Fibroblast of lung (primary cell): ENCODE results near the gene HMGA1. TPM values are rescaled to one million over a fixed set of nuclear protein-coding genes. Genes with fewer than 3 reads are reported as not detected.

Source experiments
- DNase-seq, 2 donors: peaks; one replicate each; pipeline versions ENCODE4 v3.0.0 to v3.0.0-alpha.2; 2010; ENCODE audit warnings: low read depth in 2 of 2
- H2AFZ ChIP-seq: 2 replicates; pipeline ENCODE4 v1.5.1; 2012; ENCODE audit warnings: low read length, control low read depth, inconsistent platforms
- H3K27ac ChIP-seq: 2 replicates; pipeline ENCODE4 v1.5.1; 2011; ENCODE audit warnings: low read length, control low read depth; ENCODE audit not compliant: insufficient read depth
- H3K27me3 ChIP-seq: 2 replicates; pipeline ENCODE4 v1.5.1; 2011; ENCODE audit warnings: mild to moderate bottlenecking, low read length; ENCODE audit not compliant: control insufficient read depth, insufficient read depth
- H3K36me3 ChIP-seq: 2 replicates; pipeline ENCODE4 v1.5.1; 2011; ENCODE audit warnings: low read length; ENCODE audit not compliant: control insufficient read depth, insufficient read depth
- H3K4me1 ChIP-seq: 2 replicates; pipeline ENCODE4 v1.5.1; 2011; ENCODE audit warnings: low read length; ENCODE audit not compliant: control insufficient read depth, insufficient read depth; ENCODE audit errors: extremely low read depth
- H3K4me2 ChIP-seq: 2 replicates; pipeline ENCODE4 v1.5.1; 2011; ENCODE audit warnings: low read length, control low read depth; ENCODE audit not compliant: insufficient read depth; ENCODE audit errors: extremely low read depth
- H3K4me3 ChIP-seq, 4 experiments: fragments of 200-600 bp in 1 of 4; sonication (generic) in 1 of 4; replicated peaks in 1 of 4; 2 replicates each; pipeline ENCODE4 v1.5.1; 2011 to 2016; ENCODE audit warnings: low read length in 4 of 4, low read depth in 3 of 4, mild to moderate bottlenecking in 3 of 4, control low read depth in 2 of 4, inconsistent platforms in 1 of 4, mixed read lengths in 1 of 4; ENCODE audit not compliant: insufficient read depth in 1 of 4; ENCODE audit errors: control extremely low read depth in 1 of 4
- H3K79me2 ChIP-seq: 2 replicates; pipeline ENCODE4 v1.5.1; 2012; ENCODE audit warnings: mild to moderate bottlenecking, low read length, inconsistent platforms; ENCODE audit not compliant: control insufficient read depth, insufficient read depth
- H3K9ac ChIP-seq: 2 replicates; pipeline ENCODE4 v1.5.1; 2011; ENCODE audit warnings: mild to moderate bottlenecking, low read length, control low read depth; ENCODE audit not compliant: insufficient read depth
- H3K9me3 ChIP-seq: 2 replicates; pipeline ENCODE4 v1.5.1; 2012; ENCODE audit warnings: low read depth, low read length; ENCODE audit not compliant: control insufficient read depth, insufficient read depth
- H4K20me1 ChIP-seq: 2 replicates; pipeline ENCODE4 v1.5.1; 2011; ENCODE audit warnings: low read length; ENCODE audit not compliant: control insufficient read depth, insufficient read depth; ENCODE audit errors: extremely low read depth
- EZH2 ChIP-seq: IDR thresholded peaks from 2 replicates; pipeline ENCODE4 v1.5.1; 2012; ENCODE audit warnings: low read length, control low read depth, mild to moderate bottlenecking; ENCODE audit errors: missing control alignments
- polyA plus RNA-seq, 2 donors: library from polyadenylated mRNA; depleted of rRNA in 1 of 2; stranded (reverse) in 1 of 2; unstranded in 1 of 2; fragments of >200 nt; gene quantifications; 2 replicates each; pipeline ENCODE4 v1.2.1, GENCODE V29; 2011 to 2012; ENCODE audit warnings: missing spikeins in 1 of 2
- total RNA-seq: library from RNA; depleted of rRNA; stranded (reverse); fragments of >200 nt; gene quantifications from 2 replicates; pipeline ENCODE4 v1.2.1, GENCODE V29; 2014
- TF ChIP-seq, protein P1 (sequence below), 2 donors: IDR thresholded peaks in 1 of 2; conservative IDR thresholded peaks in 1 of 2; 1 replicate in 1 of 2; 2 replicates in 1 of 2; pipeline ENCODE4 v1.5.1; 2011 to 2012; ENCODE audit warnings: low read length in 2 of 2, control low read depth in 1 of 2, inconsistent platforms in 1 of 2, low read depth in 1 of 2, mild to moderate bottlenecking in 1 of 2

HMGA1 gene
- total and polyA plus RNA-seq, 2 donors (not counting 1 experiment from before 2014, with no cell fraction given), result 29.6 to 121 TPM

DNA sequence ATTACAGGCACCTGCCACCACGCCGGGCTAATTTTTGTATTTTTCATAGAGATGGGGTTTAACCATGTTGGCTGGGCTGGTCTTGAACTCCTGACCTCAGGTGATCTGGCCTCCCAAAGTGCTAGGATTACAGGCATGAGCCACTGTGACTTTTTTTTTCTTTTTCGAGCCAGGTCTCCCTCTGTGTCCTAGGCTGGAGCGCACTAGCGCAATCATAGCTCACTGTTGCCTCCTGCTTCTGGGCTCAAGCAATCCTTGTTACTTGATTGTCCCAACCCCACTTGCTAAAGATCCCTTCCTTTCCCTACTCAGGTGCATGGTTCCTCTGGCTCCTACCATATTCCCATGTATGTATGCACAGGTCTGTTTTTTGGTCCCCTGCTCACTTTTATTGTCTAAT lies 39.5 kb downstream of the HMGA1 start:
- no peak overlapping the region for H3K9ac ChIP-seq
- no peak for DNase-seq
- TF ChIP-seq, protein P1, sequence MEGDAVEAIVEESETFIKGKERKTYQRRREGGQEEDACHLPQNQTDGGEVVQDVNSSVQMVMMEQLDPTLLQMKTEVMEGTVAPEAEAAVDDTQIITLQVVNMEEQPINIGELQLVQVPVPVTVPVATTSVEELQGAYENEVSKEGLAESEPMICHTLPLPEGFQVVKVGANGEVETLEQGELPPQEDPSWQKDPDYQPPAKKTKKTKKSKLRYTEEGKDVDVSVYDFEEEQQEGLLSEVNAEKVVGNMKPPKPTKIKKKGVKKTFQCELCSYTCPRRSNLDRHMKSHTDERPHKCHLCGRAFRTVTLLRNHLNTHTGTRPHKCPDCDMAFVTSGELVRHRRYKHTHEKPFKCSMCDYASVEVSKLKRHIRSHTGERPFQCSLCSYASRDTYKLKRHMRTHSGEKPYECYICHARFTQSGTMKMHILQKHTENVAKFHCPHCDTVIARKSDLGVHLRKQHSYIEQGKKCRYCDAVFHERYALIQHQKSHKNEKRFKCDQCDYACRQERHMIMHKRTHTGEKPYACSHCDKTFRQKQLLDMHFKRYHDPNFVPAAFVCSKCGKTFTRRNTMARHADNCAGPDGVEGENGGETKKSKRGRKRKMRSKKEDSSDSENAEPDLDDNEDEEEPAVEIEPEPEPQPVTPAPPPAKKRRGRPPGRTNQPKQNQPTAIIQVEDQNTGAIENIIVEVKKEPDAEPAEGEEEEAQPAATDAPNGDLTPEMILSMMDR (conservative IDR thresholded peaks at IDR 0.05 in 1 of 2, IDR thresholded peaks at IDR 0.05 in 1 of 2; ENCODE audit: low read depth in 1 of 2, low read length in 2 of 2), result no peak
- TF ChIP-seq EZH2, result no peak
- no peaks in the 10 kb centered on the region for H3K79me2 ChIP-seq
- H3K4me2 ChIP-seq, result no peak overlapping the region
- no peak overlapping the region for H2AFZ ChIP-seq
- H3K36me3 ChIP-seq, result no peaks in the 10 kb centered on the region
- H3K4me3 ChIP-seq, result no peak overlapping the region
- H3K4me1 ChIP-seq, result no peaks in the 10 kb centered on the region
- no peaks in the 10 kb centered on the region for H3K9me3 ChIP-seq
- H4K20me1 ChIP-seq, result no peaks in the 10 kb centered on the region
- no peaks in the 10 kb centered on the region for H3K27me3 ChIP-seq
- H3K27ac ChIP-seq, result no peak overlapping the region

DNA sequence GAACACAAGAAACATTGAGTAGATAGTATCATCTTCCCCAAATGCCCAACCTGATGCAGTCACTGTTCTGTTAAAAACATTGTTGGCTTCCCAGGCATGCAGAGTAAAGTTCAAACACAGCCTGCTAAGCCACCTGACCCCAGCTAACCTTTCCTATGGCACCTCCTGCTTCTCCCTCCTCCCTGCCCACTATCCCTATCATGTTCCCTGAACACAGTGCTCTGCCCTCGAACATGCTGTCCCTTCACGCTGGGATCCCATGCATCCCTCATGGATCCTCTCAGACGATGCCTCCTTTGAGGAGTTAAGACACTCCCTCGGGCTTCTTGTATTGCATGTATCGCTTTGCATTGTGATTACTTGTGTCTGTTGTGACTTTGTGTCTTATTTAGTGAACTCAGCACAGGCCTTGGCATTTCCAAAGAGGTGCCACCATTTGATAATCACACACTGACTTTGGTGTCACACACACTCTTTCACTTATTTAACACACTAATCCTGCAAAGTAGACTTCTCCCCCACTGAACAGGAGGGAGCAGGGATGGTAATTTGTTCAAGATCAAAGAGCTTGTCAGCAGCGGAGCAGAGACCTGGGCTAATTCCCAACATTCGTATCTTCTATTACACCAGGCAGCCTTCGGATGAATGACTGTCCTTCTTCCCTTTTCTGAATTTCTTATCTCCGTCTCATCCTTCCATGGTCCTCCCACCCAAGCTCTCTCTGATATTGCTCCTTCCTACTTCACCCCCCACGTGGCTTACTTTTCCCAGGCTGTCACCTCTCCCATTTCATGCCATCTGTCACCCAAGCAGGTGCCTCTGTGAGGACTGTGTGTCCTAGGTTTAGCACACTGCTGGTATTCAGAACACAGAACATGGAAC lies 40.4 kb downstream of the HMGA1 start:
- H2AFZ ChIP-seq, result no peak overlapping the region
- TF ChIP-seq EZH2, result no peak
- TF ChIP-seq, protein P1 (conservative IDR thresholded peaks at IDR 0.05 in 1 of 2, IDR thresholded peaks at IDR 0.05 in 1 of 2; ENCODE audit: low read depth in 1 of 2, low read length in 2 of 2), result no peak
- H3K27ac ChIP-seq, result no peak overlapping the region
- no peaks in the 10 kb centered on the region for H3K27me3 ChIP-seq
- DNase-seq, result no peak
- H3K4me3 ChIP-seq, result no peak overlapping the region
- H4K20me1 ChIP-seq, result no peaks in the 10 kb centered on the region
- H3K36me3 ChIP-seq, result no peaks in the 10 kb centered on the region
- H3K9me3 ChIP-seq, result no peaks in the 10 kb centered on the region
- H3K4me1 ChIP-seq, result no peaks in the 10 kb centered on the region
- no peaks in the 10 kb centered on the region for H3K79me2 ChIP-seq
- H3K4me2 ChIP-seq, result no peak overlapping the region
- H3K9ac ChIP-seq, result no peak overlapping the region

DNA sequence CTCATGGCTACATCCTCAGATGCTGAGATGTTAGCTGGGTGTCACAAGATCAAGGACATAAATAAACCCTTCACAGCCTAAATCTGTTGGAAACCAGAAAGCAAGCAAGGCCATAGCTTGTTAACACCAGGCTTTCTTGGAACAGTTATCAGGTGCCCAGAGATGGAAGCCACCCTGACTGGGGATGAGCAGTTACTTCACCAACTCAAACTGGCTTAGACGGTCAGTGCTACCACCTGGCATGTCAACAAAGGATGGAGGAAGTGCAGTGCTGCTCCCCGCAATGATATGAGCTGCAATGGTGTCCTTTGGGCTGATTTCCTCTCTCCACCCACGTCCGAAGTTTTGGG lies 41.1 kb downstream of the HMGA1 start:
- no peaks in the 10 kb centered on the region for H3K27me3 ChIP-seq
- no peaks in the 10 kb centered on the region for H3K4me1 ChIP-seq
- TF ChIP-seq EZH2, result no peak
- TF ChIP-seq, protein P1 (conservative IDR thresholded peaks at IDR 0.05 in 1 of 2, IDR thresholded peaks at IDR 0.05 in 1 of 2; ENCODE audit: low read depth in 1 of 2, low read length in 2 of 2), result no peak
- no peaks in the 10 kb centered on the region for H3K9me3 ChIP-seq
- H3K9ac ChIP-seq, result no peak overlapping the region
- no peak overlapping the region for H3K27ac ChIP-seq
- no peak for DNase-seq
- H3K79me2 ChIP-seq, result no peaks in the 10 kb centered on the region
- no peak overlapping the region for H2AFZ ChIP-seq
- H3K4me3 ChIP-seq, result no peak overlapping the region
- H4K20me1 ChIP-seq, result no peaks in the 10 kb centered on the region
- H3K36me3 ChIP-seq, result no peaks in the 10 kb centered on the region
- H3K4me2 ChIP-seq, result no peak overlapping the region
